ENCODE data around the gene RNASE12. TPM values are rescaled to one million over a fixed set of nuclear protein-coding genes. Genes with fewer than 3 reads are reported as not detected.
"Not testable (repeated sequence)": the region's sequence is repeated elsewhere in the genome, so short reads cannot be mapped to it uniquely, and the experiment has no call there.

The RNASE12 gene
- total and polyA plus RNA-seq, 2 experiments from 2014 or later, result not detected

DNA sequence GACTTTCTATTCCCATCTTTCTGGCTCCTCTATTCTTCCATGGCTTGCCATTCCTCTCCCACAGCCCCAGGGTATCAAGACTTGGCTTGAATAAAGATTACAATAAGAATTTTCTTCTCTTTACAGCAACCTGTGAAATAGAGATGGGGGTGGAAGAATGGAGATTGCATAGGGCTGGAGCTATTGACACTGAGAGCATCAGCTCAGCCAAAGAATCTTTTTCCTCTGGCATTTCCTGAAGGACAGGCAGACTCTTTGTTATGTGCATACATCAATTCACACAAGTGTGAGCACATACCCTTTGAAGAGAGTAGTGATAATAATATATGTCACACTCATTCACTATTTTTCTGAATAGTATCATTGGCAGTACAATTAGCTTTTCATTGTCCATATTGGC, 8.0 kb downstream of the RNASE12 start:
- Histone ChIP-seq H3F3A (ENCODE audit: insufficient read depth) (no peaks in the 10 kb centered on the region), H2AFZ (no peak overlapping the region), H3K4me3 (no peak overlapping the region), H3K27me3 (replicated peaks; ENCODE audit: insufficient read depth) (peaks cover 8% of the 10 kb centered on the region), H3K9me3 (ENCODE audit: low read depth) (no peaks in the 10 kb centered on the region), H3K9ac (no peak overlapping the region), H3K4me2 (ENCODE audit: unreplicated experiment) (no peak overlapping the region), H3K79me2 (ENCODE audit: insufficient read depth) (no peaks in the 10 kb centered on the region), H3K36me3 (ENCODE audit: low read depth) (no peaks in the 10 kb centered on the region), H3K27ac (no peak overlapping the region), H4K20me1 (ENCODE audit: insufficient read depth) (no peaks in the 10 kb centered on the region), H3K9me2 (ENCODE audit: insufficient read depth) (no peaks in the 10 kb centered on the region), H3K4me1 (ENCODE audit: insufficient read depth) (no peaks in the 10 kb centered on the region)
- in situ Hi-C loops (cut with MboI), result no loop called here
- no peak for DNase-seq
- TF ChIP-seq EZH2 (IDR thresholded peaks at IDR 0.05; ENCODE audit: insufficient read depth, poor library complexity, severe bottlenecking) (no peak), EZH2phosphoT487 (IDR thresholded peaks at IDR 0.05; ENCODE audit: insufficient read depth, low read depth) (no peak)

- Histone ChIP-seq H3K4me3 (no peak overlapping the region), H3K4me2 (ENCODE audit: unreplicated experiment) (no peak overlapping the region), H3K79me2 (ENCODE audit: insufficient read depth) (no peaks in the 10 kb centered on the region), H3K27ac (no peak overlapping the region), H2AFZ (no peak overlapping the region), H3K9me3 (ENCODE audit: low read depth) (no peaks in the 10 kb centered on the region), H4K20me1 (ENCODE audit: insufficient read depth) (no peaks in the 10 kb centered on the region), H3K27me3 (replicated peaks; ENCODE audit: insufficient read depth) (peaks cover 5% of the 10 kb centered on the region), H3F3A (ENCODE audit: insufficient read depth) (no peaks in the 10 kb centered on the region), H3K9ac (no peak overlapping the region), H3K4me1 (ENCODE audit: insufficient read depth) (no peaks in the 10 kb centered on the region), H3K36me3 (ENCODE audit: low read depth) (no peaks in the 10 kb centered on the region), H3K9me2 (ENCODE audit: insufficient read depth) (no peaks in the 10 kb centered on the region)
- WGBS, 2 experiments (ENCODE audit: low coverage in 1 of 2, low lambda C conversion rate in 2 of 2, missing lambda C conversion rate in 2 of 2), result 38 to 48% methylated on average over 4 of the region's 4 CpGs
- DNase-seq, result no peak
- in situ Hi-C loops (cut with MboI), result no loop called here
- TF ChIP-seq EZH2phosphoT487 (IDR thresholded peaks at IDR 0.05; ENCODE audit: insufficient read depth, low read depth) (no peak), EZH2 (IDR thresholded peaks at IDR 0.05; ENCODE audit: insufficient read depth, poor library complexity, severe bottlenecking) (no peak)
These were observed 10.9 kb downstream of the RNASE12 start for GRCh38 chr14:20580242-20580641.

DNA sequence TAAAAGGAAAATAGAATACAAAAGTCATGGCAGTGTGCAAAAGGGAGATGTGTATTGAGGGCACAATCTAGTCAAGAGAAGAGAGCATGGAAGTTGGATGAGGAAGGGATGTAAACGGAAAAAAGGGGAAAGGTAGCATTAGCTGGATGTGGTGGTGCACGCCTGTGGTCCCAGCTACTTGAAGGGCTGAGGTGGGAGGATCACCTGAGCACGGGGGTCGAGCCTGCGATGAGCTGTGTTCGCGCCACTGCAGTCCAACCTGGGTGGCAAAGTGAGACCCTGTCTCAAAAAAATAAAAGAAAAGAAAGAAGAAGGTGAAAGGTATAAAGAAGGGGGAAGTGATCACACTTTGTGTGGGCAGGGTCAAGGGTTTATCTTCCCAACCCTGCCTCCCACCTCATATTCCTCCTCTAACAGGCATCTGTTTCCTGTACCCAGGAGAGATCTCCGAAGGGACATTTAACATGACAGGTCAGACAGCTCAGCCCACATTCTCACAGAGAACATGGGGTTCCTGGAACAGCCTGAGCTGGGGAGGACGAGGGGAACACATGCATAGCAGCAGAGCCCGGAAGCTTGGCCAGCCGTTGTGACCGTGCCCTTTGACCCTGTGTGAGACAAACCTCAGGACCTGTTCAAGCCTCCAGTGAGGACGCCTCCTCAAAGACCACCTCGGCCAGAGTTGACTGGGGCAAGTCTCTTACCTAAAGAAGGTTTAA, 12.2 kb downstream of the RNASE12 start:
- Histone ChIP-seq H3K4me1 (ENCODE audit: insufficient read depth) (no peaks in the 10 kb centered on the region), H3K9ac (no peak overlapping the region), H3K9me3 (ENCODE audit: low read depth) (no peaks in the 10 kb centered on the region), H3F3A (ENCODE audit: insufficient read depth) (no peaks in the 10 kb centered on the region), H3K79me2 (ENCODE audit: insufficient read depth) (no peaks in the 10 kb centered on the region), H3K4me3 (no peak overlapping the region), H3K4me2 (ENCODE audit: unreplicated experiment) (no peak overlapping the region), H2AFZ (no peak overlapping the region), H3K27me3 (replicated peaks; ENCODE audit: insufficient read depth) (no peaks in the 10 kb centered on the region), H3K27ac (no peak overlapping the region), H3K36me3 (ENCODE audit: low read depth) (no peaks in the 10 kb centered on the region), H3K9me2 (ENCODE audit: insufficient read depth) (no peaks in the 10 kb centered on the region), H4K20me1 (ENCODE audit: insufficient read depth) (no peaks in the 10 kb centered on the region)
- no peak for DNase-seq
- in situ Hi-C loops (cut with MboI), result no loop called here
- TF ChIP-seq EZH2phosphoT487 (IDR thresholded peaks at IDR 0.05; ENCODE audit: insufficient read depth, low read depth) (no peak), EZH2 (IDR thresholded peaks at IDR 0.05; ENCODE audit: insufficient read depth, poor library complexity, severe bottlenecking) (no peak)
- WGBS, 2 experiments (ENCODE audit: low coverage in 1 of 2, low lambda C conversion rate in 2 of 2, missing lambda C conversion rate in 2 of 2), result 45 to 47% methylated on average over 14 of the region's 14 CpGs

DNA sequence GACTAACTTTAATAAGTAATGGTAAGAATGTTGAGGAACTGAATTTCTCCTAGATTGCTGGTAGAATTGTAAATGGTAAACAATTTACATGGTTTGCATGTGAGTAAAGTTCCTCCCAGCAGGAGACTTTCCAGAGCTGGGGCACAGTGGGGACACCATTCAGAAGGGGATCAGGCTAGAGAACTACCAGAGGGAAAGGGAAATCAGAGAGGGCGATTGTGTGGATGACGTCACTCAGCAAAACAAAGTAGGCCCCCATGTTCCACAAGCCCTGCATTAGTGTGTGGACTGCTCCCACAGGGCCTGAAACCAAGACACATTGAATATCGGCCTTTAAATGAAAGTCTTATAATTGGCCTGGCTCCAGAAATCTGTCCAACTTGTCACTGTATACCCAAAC, 12.9 kb downstream of the RNASE12 start:
- H3K4me2 ChIP-seq (ENCODE audit: unreplicated experiment), result no peak overlapping the region
- no peak overlapping the region for H3K9ac ChIP-seq
- no peak overlapping the region for H3K27ac ChIP-seq
- no peaks in the 10 kb centered on the region for H3K9me3 ChIP-seq (ENCODE audit: low read depth)
- no peaks in the 10 kb centered on the region for H3K9me2 ChIP-seq (ENCODE audit: insufficient read depth)
- no peak overlapping the region for H2AFZ ChIP-seq
- DNase-seq, result no peak
- no peaks in the 10 kb centered on the region for H3K36me3 ChIP-seq (ENCODE audit: low read depth)
- H3K27me3 ChIP-seq (replicated peaks; ENCODE audit: insufficient read depth), result no peaks in the 10 kb centered on the region
- no peaks in the 10 kb centered on the region for H3K4me1 ChIP-seq (ENCODE audit: insufficient read depth)
- H3F3A ChIP-seq (ENCODE audit: insufficient read depth), result no peaks in the 10 kb centered on the region
- 44 to 45% methylated on average over 3 of the region's 3 CpGs for WGBS, 2 experiments (ENCODE audit: low coverage in 1 of 2, low lambda C conversion rate in 2 of 2, missing lambda C conversion rate in 2 of 2)
- H3K4me3 ChIP-seq, result no peak overlapping the region
- H4K20me1 ChIP-seq (ENCODE audit: insufficient read depth), result no peaks in the 10 kb centered on the region
- no peak for TF ChIP-seq EZH2 (IDR thresholded peaks at IDR 0.05; ENCODE audit: insufficient read depth, poor library complexity, severe bottlenecking)
- no peak for TF ChIP-seq EZH2phosphoT487 (IDR thresholded peaks at IDR 0.05; ENCODE audit: insufficient read depth, low read depth)
- H3K79me2 ChIP-seq (ENCODE audit: insufficient read depth), result no peaks in the 10 kb centered on the region
- in situ Hi-C loops (cut with MboI), result no loop called here

DNA sequence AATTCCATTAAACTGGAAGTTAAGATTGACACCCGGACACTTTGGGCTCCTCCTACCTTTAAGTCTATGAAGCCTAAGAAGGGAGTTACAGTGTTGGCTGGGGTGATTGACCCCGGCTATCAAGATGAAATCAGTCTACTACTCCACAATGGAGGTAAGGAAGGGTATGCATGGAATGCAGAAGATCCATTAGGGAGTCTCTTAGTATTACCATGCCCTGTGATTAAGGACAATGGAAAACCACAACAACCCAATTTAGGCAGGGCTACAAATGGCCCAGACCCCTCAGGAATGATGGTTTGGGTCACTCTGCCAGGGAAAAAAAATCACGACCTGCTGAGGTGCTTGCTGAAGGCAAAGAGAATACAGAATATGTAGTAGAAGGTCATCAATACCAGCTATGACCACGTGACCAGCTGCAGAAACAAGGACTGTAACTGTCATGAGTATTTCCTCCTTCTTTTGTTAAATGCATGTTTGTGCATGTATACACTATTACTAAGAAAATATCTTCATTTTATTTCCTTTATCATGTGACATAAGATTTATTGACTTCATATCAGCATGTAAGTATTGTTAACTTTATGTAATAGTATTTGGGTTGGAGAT, 18.7 kb downstream of the RNASE12 start:
- H3K9me2 ChIP-seq (ENCODE audit: insufficient read depth); H3K4me3 ChIP-seq; H3K79me2 ChIP-seq (ENCODE audit: insufficient read depth); H3K27ac ChIP-seq; H3K9ac ChIP-seq; H3K9me3 ChIP-seq (ENCODE audit: low read depth); DNase-seq; in situ Hi-C loops (cut with MboI); H3K27me3 ChIP-seq (replicated peaks; ENCODE audit: insufficient read depth); H4K20me1 ChIP-seq (ENCODE audit: insufficient read depth); H3K4me1 ChIP-seq (ENCODE audit: insufficient read depth); H3F3A ChIP-seq (ENCODE audit: insufficient read depth); H2AFZ ChIP-seq; H3K36me3 ChIP-seq (ENCODE audit: low read depth); H3K4me2 ChIP-seq (ENCODE audit: unreplicated experiment): not testable (repeated sequence)
- 28 to 31% methylated on average over 4 of the region's 4 CpGs for WGBS, 2 experiments (ENCODE audit: low coverage in 1 of 2, low lambda C conversion rate in 2 of 2, missing lambda C conversion rate in 2 of 2)

DNA sequence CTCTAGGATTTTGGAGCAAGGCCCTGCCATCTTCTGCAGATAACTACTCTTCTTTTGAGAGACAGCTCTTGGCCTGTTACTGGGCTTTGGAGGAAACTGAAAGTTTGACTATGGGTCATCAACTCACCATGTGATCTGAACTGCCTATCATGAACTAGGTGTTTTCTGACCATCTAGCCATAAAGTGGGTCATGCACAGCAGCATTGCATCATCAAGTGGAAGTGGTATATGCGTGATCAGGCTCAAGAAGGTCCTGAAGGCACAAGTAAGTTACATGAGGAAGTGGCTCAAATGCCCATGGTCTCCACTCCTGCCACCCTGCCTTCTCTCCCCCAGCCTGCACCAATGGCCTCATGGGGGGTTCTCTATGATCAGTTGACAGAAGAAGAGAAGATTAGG, 20.5 kb downstream of the RNASE12 start:
- H3K4me3 ChIP-seq; H3K4me1 ChIP-seq (ENCODE audit: insufficient read depth); H3K9ac ChIP-seq; H3K79me2 ChIP-seq (ENCODE audit: insufficient read depth); H2AFZ ChIP-seq; H3K27me3 ChIP-seq (replicated peaks; ENCODE audit: insufficient read depth); H3K4me2 ChIP-seq (ENCODE audit: unreplicated experiment); H3K9me2 ChIP-seq (ENCODE audit: insufficient read depth); DNase-seq; H3K36me3 ChIP-seq (ENCODE audit: low read depth); H4K20me1 ChIP-seq (ENCODE audit: insufficient read depth); in situ Hi-C loops (cut with MboI); H3K27ac ChIP-seq; H3K9me3 ChIP-seq (ENCODE audit: low read depth); H3F3A ChIP-seq (ENCODE audit: insufficient read depth): not testable (repeated sequence)
- 11 to 13% methylated on average over 1 of the region's 1 CpG for WGBS, 2 experiments (ENCODE audit: low coverage in 1 of 2, low lambda C conversion rate in 2 of 2, missing lambda C conversion rate in 2 of 2)

DNA sequence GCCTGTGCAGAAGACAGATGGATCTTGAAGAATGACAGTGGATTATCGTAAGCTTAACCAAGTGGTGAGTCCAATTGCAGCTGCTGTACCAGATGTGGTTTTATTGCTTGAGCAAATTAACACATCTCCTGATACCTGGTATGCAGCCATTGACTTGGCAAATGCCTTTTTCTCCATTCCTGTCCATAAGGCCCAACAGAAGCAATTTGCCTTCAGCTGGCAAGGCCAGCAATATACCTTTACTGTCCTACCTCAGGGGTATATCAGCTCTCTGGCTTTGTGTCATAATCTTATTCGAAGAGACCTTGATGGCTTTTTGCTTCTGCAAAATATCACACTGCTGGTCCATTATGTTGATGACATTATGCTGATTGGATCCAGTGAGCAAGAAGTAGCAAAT, 21.3 kb downstream of the RNASE12 start:
- H2AFZ ChIP-seq; H3K36me3 ChIP-seq (ENCODE audit: low read depth); H3K9me3 ChIP-seq (ENCODE audit: low read depth); H3K4me1 ChIP-seq (ENCODE audit: insufficient read depth); H4K20me1 ChIP-seq (ENCODE audit: insufficient read depth); H3K79me2 ChIP-seq (ENCODE audit: insufficient read depth); H3K9me2 ChIP-seq (ENCODE audit: insufficient read depth); H3K27ac ChIP-seq; in situ Hi-C loops (cut with MboI); H3F3A ChIP-seq (ENCODE audit: insufficient read depth); H3K4me3 ChIP-seq; DNase-seq; H3K9ac ChIP-seq; H3K27me3 ChIP-seq (replicated peaks; ENCODE audit: insufficient read depth); H3K4me2 ChIP-seq (ENCODE audit: unreplicated experiment): not testable (repeated sequence)
- 25 to 31% methylated on average over 2 of the region's 2 CpGs for WGBS, 2 experiments (ENCODE audit: low coverage in 1 of 2, low lambda C conversion rate in 2 of 2, missing lambda C conversion rate in 2 of 2)

Data from GM23248 (cell line).